Heart left ventricle (tissue), 16 donors: ENCODE results near the gene KRT26. TPM values are rescaled to one million over a fixed set of nuclear protein-coding genes. Genes with fewer than 3 reads are reported as not detected.

ENCODE experiments used
- ATAC-seq, 4 donors: fragments of 200-7000 bp; cut with Tn5 transposase; one replicate each; pipeline ENCODE4 v1.9.1; 2020 to 2022; ENCODE audit warnings: moderate library complexity in 4 of 4, mild to moderate bottlenecking in 3 of 4, moderate number of reproducible peaks in 1 of 4
- DNase-seq, 5 donors: peaks; one replicate each; pipeline ENCODE4 v3.0.0-alpha.2; 2020
- H3K27ac ChIP-seq, 12 donors: fragments of 200-600 bp; sonication (generic) in 4 of 12; one replicate each; pipeline versions ENCODE4 v1.5.0 to v1.8.0; 2016 to 2022; ENCODE audit warnings: mild to moderate bottlenecking in 2 of 12
- H3K27me3 ChIP-seq, 9 donors: fragments of 200-600 bp; sonication (generic) in 2 of 9; one replicate each; pipeline versions ENCODE4 v1.5.1 to v1.8.0; 2016 to 2022; ENCODE audit warnings: mild to moderate bottlenecking in 3 of 9
- H3K36me3 ChIP-seq, 9 donors: fragments of 200-600 bp; sonication (generic) in 2 of 9; one replicate each; pipeline versions ENCODE4 v1.5.0 to v1.8.0; 2018 to 2022; ENCODE audit warnings: mild to moderate bottlenecking in 2 of 9
- H3K4me1 ChIP-seq, 12 donors: fragments of 200-600 bp; sonication (generic) in 4 of 12; one replicate each; pipeline versions ENCODE4 v1.5.0 to v1.8.0; 2016 to 2022; ENCODE audit warnings: mild to moderate bottlenecking in 3 of 12
- H3K4me3 ChIP-seq, 12 donors: fragments of 200-600 bp; sonication (generic) in 4 of 12; one replicate each; pipeline versions ENCODE4 v1.5.0 to v1.8.0; 2017 to 2022; ENCODE audit warnings: mild to moderate bottlenecking in 9 of 12, moderate library complexity in 4 of 12
- H3K9me3 ChIP-seq, 12 donors: fragments of 200-600 bp; sonication (generic) in 4 of 12; one replicate each; pipeline versions ENCODE4 v1.5.0 to v1.8.0; 2016 to 2022; ENCODE audit warnings: mild to moderate bottlenecking in 1 of 12
- POLR2A ChIP-seq, 2 donors: fragments of 450-650 bp; IDR thresholded peaks; one replicate each; pipeline ENCODE4 v1.6.1; 2017; ENCODE audit warnings: antibody characterized with exemption in 2 of 2, mild to moderate bottlenecking in 2 of 2, moderate library complexity in 2 of 2
- WGBS, 4 donors: extraction: QIAGEN DNeasy Blood & Tissue Kit in 2 of 4; methylation state at CpG; one replicate each; pipeline versions ENCODE4 v1.1.5 to v1.1.7; 2013 to 2018; 5-methylcytosine and 5-hydroxymethylcytosine counted together
- intact Hi-C, 10 donors: fragments of 100-400 bp; cut with DNase I; formaldehyde crosslinking; loops; one replicate each; pipeline versions ENCODE4 v1.11.1 to v1.14.2; 2022
- polyA plus RNA-seq, 2 donors: library from polyadenylated mRNA; stranded (reverse); fragments of 200-250 nt; gene quantifications; one replicate each; pipeline ENCODE4 v1.2.3, GENCODE V29; 2013
- total RNA-seq, 9 donors: library from RNA; depleted of rRNA in 2 of 9; stranded (reverse); fragments of >200 nt in 2 of 9; fragmentation: NEBNext Ultra II Directional in 3 of 9; extraction: Animal tissue kit (Norgen Biotek cat#: 25700) in 3 of 9; gene quantifications; one replicate each; pipeline versions ENCODE4 v1.1.0 to v1.2.4, GENCODE V29; 2016 to 2023
- TF ChIP-seq, protein P1 (sequence below), 12 donors: fragments of 200-600 bp; sonication (generic) in 4 of 12; IDR thresholded peaks; one replicate each; pipeline versions ENCODE4 v1.5.0 to v1.8.0; 2018 to 2022; ENCODE audit warnings: antibody characterized with exemption in 12 of 12, mild to moderate bottlenecking in 5 of 12
- donor health status: ischemic (EF 13 %, LVEDD 7.1; RV severe dilation, severe dysfunction).
- donor health status: healthy with polysubstance abuse.
- donor health status: DM: no; HTN: yes; CAD: no.
- donor health status: DM: no; HTN: no; CAD: no.
- donor health status: ischemic (EF 25% LVEDD 6.9; RV normal size, moderate dysfunction).
- donor health status: ischemic (EF 25% LVEDD 5.7; RV mildly dilated, moderate dysfunction).
- donor health status: healthy.
- donor health status: DM: yes; HTN: yes; CAD: no.
- donor health status: ischemic (EF 35%, LVEDD 5.7; RV mildly dilated, moderate dysfunction).
- donor health status: nonischemic (EF 11% LVEDD 7.7; RV severe dilation, severe dysfunction).
- donor health status: DM: yes; HTN: yes; CAD: no.
- donor health status: PGD.
- donor health status: ischemic (EF 29% LVEDD 5.4; RV normal size, mild dysfunction).
- donor health status: nonischemic (EF 23%, LVEDD 6.1; RV moderate dilation, normal function).

Gene KRT26
- total and polyA plus RNA-seq, 11 donors, result not detected

DNA sequence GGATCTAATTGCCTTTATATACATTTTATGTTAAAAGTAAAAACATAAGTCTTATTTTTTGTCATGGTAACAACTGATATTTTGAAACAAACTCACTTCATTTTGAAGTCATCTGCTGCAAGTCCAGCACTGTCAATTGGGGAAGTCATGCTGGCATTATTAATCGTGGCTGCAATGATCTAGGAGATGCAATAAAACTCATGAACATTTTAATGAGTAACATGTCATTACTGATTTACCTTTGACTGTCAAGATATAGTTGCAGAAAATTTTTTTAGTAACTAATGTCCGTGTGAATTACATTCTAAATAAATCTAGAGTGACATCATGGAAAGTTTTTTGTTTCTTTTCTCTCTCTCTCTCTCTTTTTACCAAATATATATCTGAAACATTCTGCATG lies 51.1 kb downstream of the KRT26 start:
- Histone ChIP-seq H3K27ac (no peak overlapping the region), H3K4me3 (no peak overlapping the region), H3K36me3 (no peaks in the 10 kb centered on the region), H3K4me1 (no peaks in the 10 kb centered on the region), H3K9me3 (no peaks in the 10 kb centered on the region), H3K27me3 (peaks cover 0 to 19% (median 0%) of the 10 kb centered on the region in 9 donors)
- intact Hi-C loops, result no loop called here
- ATAC-seq (no peak), DNase-seq (no peak)
- WGBS, 4 donors, result 62 to 68% (median 66%) methylated on average over 2 of the region's 2 CpGs
- no peak for TF ChIP-seq POLR2A (IDR thresholded peaks at IDR 0.05)
- TF ChIP-seq, protein P1, sequence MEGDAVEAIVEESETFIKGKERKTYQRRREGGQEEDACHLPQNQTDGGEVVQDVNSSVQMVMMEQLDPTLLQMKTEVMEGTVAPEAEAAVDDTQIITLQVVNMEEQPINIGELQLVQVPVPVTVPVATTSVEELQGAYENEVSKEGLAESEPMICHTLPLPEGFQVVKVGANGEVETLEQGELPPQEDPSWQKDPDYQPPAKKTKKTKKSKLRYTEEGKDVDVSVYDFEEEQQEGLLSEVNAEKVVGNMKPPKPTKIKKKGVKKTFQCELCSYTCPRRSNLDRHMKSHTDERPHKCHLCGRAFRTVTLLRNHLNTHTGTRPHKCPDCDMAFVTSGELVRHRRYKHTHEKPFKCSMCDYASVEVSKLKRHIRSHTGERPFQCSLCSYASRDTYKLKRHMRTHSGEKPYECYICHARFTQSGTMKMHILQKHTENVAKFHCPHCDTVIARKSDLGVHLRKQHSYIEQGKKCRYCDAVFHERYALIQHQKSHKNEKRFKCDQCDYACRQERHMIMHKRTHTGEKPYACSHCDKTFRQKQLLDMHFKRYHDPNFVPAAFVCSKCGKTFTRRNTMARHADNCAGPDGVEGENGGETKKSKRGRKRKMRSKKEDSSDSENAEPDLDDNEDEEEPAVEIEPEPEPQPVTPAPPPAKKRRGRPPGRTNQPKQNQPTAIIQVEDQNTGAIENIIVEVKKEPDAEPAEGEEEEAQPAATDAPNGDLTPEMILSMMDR (IDR thresholded peaks at IDR 0.05), result no peak

DNA sequence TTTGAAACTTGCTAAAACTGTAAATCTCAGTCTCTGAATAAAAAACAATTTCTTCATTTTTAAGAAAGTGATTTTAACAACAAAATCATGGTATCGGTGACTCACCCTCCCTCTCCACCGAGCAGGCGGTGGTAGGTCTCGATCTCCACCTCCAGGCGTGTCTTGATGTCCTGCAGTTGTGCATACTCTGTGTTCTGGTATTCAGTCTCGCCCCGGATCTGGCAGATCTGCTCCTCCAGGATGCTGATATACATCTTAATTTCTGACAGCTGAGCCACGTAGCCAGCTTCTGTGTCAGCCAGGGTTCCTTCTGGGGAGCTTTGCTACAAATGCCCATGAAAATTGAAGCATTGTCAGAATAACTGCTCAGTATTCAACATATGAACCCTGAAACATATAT lies 53.1 kb downstream of the KRT26 start:
- DNase-seq (no peak), ATAC-seq (no peak)
- WGBS, 4 donors, result 52 to 61% (median 55%) methylated on average over 8 of the region's 8 CpGs
- intact Hi-C loops, result no loop called here
- H3K27ac ChIP-seq, result no peak overlapping the region
- no peaks in the 10 kb centered on the region for H3K9me3 ChIP-seq
- no peak overlapping the region for H3K4me3 ChIP-seq
- no peaks in the 10 kb centered on the region for H3K36me3 ChIP-seq
- H3K4me1 ChIP-seq, result no peaks in the 10 kb centered on the region
- peaks cover 0 to 21% (median 0%) of the 10 kb centered on the region in 9 donors for H3K27me3 ChIP-seq
- TF ChIP-seq, protein P1 (IDR thresholded peaks at IDR 0.05), result no peak
- TF ChIP-seq POLR2A (IDR thresholded peaks at IDR 0.05), result no peak

DNA sequence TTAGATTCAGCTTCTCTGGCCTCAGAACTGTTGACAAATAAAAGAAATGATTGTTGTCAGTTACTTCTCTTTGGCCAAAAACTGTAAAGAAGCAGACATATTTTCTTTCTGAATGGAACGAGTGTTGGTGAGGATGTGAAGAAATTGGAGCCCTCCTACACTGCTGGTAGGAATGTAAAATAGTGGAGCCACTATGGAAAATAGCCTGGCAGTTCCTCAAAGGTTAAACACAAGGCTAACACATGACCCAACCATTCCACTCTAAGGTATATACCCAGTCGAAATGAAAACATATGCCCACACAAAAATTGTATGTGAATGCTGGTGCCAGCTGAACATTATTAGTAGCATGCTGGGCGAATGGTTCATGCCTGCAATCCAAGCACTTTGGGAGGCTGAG lies 54.2 kb downstream of the KRT26 start:
- no peak for ATAC-seq

More for the DNA sequence above, 54.2 kb downstream of the KRT26 start:
- H3K36me3 ChIP-seq, result no peaks in the 10 kb centered on the region
- no peaks in the 10 kb centered on the region for H3K9me3 ChIP-seq
- H3K27ac ChIP-seq, result no peak overlapping the region
- intact Hi-C loops, result no loop called here
- H3K4me3 ChIP-seq, result no peak overlapping the region
- no peaks in the 10 kb centered on the region for H3K4me1 ChIP-seq
- no peak for DNase-seq
- TF ChIP-seq, protein P1 (IDR thresholded peaks at IDR 0.05), result no peak
- no peak for TF ChIP-seq POLR2A (IDR thresholded peaks at IDR 0.05)
- WGBS, 4 donors, result 47 to 70% (median 66%) methylated on average over 3 of the region's 3 CpGs
- peaks cover 0 to 13% (median 0%) of the 10 kb centered on the region in 9 donors for H3K27me3 ChIP-seq

Other genes starting within 250 kb of the KRT26 start
- gene CCR7, start 206.7 kb downstream of the KRT26 start, total RNA-seq, result 1 to 10 TPM in 1 of 9 donors, under 1 TPM in 5, not detected in 3; 0.09 to 2.2 (median 0.23) TPM
- gene CCR7, start 206.7 kb downstream of the KRT26 start, polyA plus RNA-seq, result under 1 TPM; 0.15 to 0.35 TPM
- gene SMARCE1, start 124.4 kb downstream of the KRT26 start, total RNA-seq, result 10 to 100 TPM; 51.8 to 88.0 (median 59.4) TPM
- 10 to 100 TPM; 38.6 to 60.9 TPM for gene SMARCE1, start 124.4 kb downstream of the KRT26 start, polyA plus RNA-seq
- gene KRT222, start 107.0 kb downstream of the KRT26 start, total RNA-seq, result 1 to 10 TPM in 1 of 9 donors, under 1 TPM in 4, not detected in 4; 0.25 to 1.3 (median 0.96) TPM
- gene KRT222, start 107.0 kb downstream of the KRT26 start, polyA plus RNA-seq, result not detected
- gene KRT24, start 68.4 kb downstream of the KRT26 start, total RNA-seq, result not detected
- not detected for gene KRT24, start 68.4 kb downstream of the KRT26 start, polyA plus RNA-seq
- gene KRT25, start 16.9 kb downstream of the KRT26 start, total RNA-seq, result not detected
- not detected for gene KRT25, start 16.9 kb downstream of the KRT26 start, polyA plus RNA-seq
- not detected for gene KRT27, start 10.3 kb upstream of the KRT26 start, total RNA-seq
- not detected for gene KRT27, start 10.3 kb upstream of the KRT26 start, polyA plus RNA-seq
- gene KRT28, start 27.8 kb upstream of the KRT26 start, total RNA-seq, result not detected
- not detected for gene KRT28, start 27.8 kb upstream of the KRT26 start, polyA plus RNA-seq
- gene KRT10, start 50.4 kb upstream of the KRT26 start, total RNA-seq, result 10 to 100 TPM; 17.6 to 70.8 (median 50.1) TPM
- 10 to 100 TPM; 21.9 to 81.9 TPM for gene KRT10, start 50.4 kb upstream of the KRT26 start, polyA plus RNA-seq
- gene KRT12, start 95.0 kb upstream of the KRT26 start, total RNA-seq, result not detected
- not detected for gene KRT12, start 95.0 kb upstream of the KRT26 start, polyA plus RNA-seq
- gene KRT20, start 113.0 kb upstream of the KRT26 start, total RNA-seq, result not detected
- gene KRT20, start 113.0 kb upstream of the KRT26 start, polyA plus RNA-seq, result under 1 TPM in 1 of 2 donors, not detected in 1; 0.12 TPM
- gene KRT23, start 165.4 kb upstream of the KRT26 start, total RNA-seq, result under 1 TPM in 1 of 9 donors, not detected in 8; 0.16 TPM
- gene KRT23, start 165.4 kb upstream of the KRT26 start, polyA plus RNA-seq, result not detected
- not detected for gene KRT39, start 194.7 kb upstream of the KRT26 start, total RNA-seq
- not detected for gene KRT39, start 194.7 kb upstream of the KRT26 start, polyA plus RNA-seq
- gene KRT40, start 212.1 kb upstream of the KRT26 start, total RNA-seq, result not detected
- gene KRT40, start 212.1 kb upstream of the KRT26 start, polyA plus RNA-seq, result not detected
- gene KRTAP3-3, start 222.0 kb upstream of the KRT26 start, total RNA-seq, result not detected
- not detected for gene KRTAP3-3, start 222.0 kb upstream of the KRT26 start, polyA plus RNA-seq
- not detected for gene KRTAP3-2, start 227.7 kb upstream of the KRT26 start, total RNA-seq
- gene KRTAP3-2, start 227.7 kb upstream of the KRT26 start, polyA plus RNA-seq, result not detected
- gene KRTAP3-1, start 236.9 kb upstream of the KRT26 start, total RNA-seq, result not detected
- not detected for gene KRTAP3-1, start 236.9 kb upstream of the KRT26 start, polyA plus RNA-seq